22Rv1 (cell line): ENCODE data around the gene RORC.

ENCODE experiments used
- ZFX ChIP-seq: fragments of 450-650 bp; IDR thresholded peaks from 2 replicates; pipeline ENCODE4 v1.6.1; 2017; ENCODE audit warnings: antibody characterized with exemption, borderline replicate concordance
- TF ChIP-seq, protein P1 (sequence below): fragments of 450-650 bp; IDR thresholded peaks from 2 replicates; pipeline ENCODE4 v1.5.1; 2017; ENCODE audit warnings: mild to moderate bottlenecking

DNA sequence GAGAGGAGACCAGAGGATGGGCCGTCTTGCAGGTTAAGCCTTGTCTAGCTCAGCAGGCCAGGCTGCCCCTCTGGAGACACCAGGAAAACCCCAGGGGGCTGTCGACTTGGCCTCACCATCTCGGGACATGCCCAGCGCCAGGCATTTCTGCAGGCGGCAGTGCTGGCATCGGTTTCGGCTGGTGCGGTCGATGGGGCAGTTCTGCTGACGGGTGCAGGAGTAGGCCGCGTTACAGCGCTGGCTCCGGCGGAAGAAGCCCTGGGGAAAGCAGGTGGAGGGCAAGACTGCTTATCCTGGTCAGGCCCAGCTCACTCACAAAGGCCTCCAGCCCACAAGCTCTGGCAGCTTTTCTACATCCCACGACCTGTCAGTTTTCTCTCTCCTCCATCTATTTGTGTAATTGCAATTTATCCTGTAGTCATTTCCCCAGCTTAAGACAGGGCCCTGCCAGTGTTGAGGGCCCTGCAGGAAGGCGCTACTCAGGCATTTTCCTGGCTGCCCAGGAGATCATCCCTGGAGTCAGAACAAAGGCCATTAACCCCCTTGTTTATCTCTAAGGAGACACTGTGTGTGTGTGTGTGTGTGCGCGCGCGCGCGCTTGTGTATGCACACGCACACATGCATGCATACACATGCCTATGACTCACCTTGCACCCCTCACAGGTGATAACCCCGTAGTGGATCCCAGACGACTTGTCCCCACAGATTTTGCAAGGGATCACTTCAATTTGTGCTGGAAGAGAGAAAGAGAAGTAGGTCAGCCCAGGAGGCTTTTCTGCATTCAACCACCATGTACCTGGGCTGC, 14.9 kb downstream of the RORC start:
- TF ChIP-seq, protein P1, sequence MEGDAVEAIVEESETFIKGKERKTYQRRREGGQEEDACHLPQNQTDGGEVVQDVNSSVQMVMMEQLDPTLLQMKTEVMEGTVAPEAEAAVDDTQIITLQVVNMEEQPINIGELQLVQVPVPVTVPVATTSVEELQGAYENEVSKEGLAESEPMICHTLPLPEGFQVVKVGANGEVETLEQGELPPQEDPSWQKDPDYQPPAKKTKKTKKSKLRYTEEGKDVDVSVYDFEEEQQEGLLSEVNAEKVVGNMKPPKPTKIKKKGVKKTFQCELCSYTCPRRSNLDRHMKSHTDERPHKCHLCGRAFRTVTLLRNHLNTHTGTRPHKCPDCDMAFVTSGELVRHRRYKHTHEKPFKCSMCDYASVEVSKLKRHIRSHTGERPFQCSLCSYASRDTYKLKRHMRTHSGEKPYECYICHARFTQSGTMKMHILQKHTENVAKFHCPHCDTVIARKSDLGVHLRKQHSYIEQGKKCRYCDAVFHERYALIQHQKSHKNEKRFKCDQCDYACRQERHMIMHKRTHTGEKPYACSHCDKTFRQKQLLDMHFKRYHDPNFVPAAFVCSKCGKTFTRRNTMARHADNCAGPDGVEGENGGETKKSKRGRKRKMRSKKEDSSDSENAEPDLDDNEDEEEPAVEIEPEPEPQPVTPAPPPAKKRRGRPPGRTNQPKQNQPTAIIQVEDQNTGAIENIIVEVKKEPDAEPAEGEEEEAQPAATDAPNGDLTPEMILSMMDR: no peak
- no peak for TF ChIP-seq ZFX
